GM19239 (cell line): ENCODE measurements around the gene STAT1.

Experiments
- DNase-seq: peaks from one replicate; pipeline ENCODE4 v3.0.0; 2011; ENCODE audit warnings: low spot score; ENCODE audit not compliant: insufficient read length
- FAIRE-seq: peaks from 2 replicates; lab custom pipeline; 2011; peaks lifted over from hg19 to GRCh38; lab: Jason Lieb, UNC

The STAT1 gene

DNA sequence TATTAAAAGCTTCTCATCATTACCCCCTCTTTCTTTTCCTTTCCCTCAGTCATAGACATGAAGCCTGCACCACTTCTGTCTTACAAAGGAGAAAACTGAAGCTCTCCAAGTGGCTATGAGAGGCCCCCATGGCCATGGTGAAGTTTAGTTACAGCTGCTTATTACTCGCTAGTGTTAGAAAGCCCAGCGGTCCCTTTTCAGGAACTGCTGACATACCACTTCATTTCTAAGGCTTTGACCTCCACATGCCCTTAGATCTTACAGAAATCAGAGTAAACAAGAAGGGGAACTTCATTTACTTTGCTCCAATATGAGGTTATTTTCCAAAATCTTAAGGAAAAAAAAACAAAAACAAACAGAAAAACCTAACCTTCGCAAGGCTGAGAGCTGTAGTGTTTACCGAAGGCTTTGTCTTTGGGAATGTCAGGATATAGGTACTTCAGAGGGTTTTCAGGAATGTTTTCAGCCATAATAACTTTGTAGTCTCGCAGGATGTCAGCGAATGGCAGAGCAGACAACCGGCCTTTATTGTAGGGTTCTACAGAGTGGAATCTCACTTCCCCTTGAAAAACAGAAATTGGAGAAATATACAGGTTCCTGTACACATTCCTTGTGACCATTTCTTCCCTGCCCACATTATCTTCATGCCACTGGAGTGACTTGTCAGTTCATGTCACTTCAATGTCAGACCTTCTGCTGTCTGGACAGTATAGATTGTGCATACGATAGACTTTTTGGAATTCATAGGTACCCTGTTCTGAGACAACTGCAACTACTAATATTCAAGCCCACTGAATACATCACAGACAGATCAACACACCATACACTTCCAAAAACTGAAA lies 18.8 kb upstream of the STAT1 start:
- FAIRE-seq (no peak), DNase-seq (no peak)

DNA sequence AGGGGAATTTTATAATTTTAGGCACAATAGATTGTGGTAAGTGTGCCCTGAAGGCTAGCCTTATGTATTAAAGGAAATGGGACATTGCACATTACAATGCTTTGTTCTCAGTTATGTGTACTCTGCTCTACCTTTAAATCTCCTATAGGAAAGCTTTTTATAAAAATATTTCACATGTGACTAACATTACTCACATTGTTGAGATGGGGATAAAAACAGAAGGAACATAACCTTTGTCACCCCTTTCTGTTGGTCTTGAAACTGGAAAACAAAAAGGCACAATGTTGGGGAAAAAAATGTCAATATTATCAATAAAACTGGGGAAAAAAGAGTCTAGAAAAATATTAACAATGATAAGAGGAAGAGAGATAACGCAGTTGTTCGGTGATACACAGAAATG lies 17.3 kb upstream of the STAT1 start:
- peak; percentile 28 for FAIRE-seq
- no peak for DNase-seq

DNA sequence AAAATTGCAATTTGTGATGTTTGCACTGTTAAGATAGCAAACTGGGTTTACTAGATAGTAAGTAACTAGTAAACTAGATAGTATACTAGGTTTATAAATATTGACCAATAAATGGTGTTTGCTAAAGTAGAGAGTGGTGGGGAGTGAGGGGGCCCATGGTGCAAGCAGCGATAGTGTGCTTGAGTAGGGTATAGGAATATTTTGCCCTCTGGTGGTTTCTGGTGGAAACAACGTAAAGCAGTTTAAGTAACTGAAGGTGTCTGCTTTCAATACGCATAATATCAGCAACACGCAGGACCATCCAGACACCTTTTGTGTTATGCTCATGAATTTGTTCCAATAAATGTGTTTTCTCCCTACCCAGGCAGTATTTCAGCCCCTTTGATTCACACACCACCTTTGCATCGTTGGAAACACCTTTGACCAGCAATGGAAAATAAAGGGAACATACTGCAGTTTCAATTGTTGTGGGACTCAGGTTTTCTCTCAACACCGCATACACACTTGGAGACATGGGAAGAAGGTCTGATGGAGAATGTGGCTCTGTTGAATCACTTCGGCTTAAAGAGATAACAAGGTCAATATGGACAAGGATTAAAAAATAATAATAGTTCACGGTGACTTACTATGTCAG lies 16.7 kb upstream of the STAT1 start:
- DNase-seq (no peak), FAIRE-seq (peak; percentile 81)

DNA sequence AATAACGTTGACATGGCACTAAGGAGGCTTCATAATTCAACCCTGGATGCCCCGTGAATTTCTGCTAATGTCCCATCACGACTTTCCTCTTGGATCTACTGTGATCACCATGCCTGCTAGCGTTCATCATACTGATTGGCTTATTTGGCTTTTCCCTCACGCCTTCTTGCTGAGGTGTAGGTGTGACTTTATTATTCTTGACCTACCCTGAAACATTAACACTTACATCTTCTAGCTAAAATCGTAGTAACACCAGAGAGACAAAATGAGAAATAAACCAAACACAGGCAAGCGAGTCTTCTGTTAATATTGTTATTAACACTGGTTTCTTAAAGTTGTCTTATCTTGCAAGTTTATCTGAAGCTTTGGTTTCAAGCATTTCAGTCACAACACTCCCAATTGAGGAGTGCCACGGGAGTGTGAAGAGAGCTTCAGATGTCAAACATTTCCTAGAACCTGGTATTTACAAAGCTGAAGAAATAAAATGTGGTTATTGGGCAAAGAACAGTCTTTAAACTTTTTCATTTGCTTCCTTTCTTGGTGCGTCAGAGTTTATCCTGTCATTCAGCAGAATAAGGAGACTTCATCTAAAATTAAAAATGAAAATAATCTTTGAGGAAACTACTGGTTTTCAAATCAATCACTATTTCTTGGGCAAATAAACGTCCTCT lies 15.4 kb upstream of the STAT1 start:
- FAIRE-seq (peak; percentile 64), DNase-seq (no peak)

DNA sequence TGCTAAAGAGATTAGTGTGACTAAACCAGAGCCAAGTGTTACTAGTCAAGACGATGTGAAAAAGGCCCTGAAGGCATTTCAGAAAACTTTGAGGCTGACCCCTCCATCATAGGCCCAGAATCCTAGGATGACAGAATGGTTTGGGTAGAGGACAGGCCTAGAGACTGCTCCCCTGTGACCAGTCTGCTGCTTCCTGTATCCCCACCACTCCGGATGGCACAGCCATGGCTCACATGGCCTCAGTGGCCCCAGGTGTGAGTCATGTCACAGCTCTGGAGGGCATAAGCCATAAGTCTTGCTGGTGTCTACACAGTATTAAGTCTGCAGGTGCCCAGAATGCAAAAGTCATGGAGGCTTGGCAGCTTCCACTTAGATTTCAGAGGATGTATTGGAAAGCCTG lies 12.4 kb upstream of the STAT1 start:
- no peak for DNase-seq
- FAIRE-seq, result no peak

DNA sequence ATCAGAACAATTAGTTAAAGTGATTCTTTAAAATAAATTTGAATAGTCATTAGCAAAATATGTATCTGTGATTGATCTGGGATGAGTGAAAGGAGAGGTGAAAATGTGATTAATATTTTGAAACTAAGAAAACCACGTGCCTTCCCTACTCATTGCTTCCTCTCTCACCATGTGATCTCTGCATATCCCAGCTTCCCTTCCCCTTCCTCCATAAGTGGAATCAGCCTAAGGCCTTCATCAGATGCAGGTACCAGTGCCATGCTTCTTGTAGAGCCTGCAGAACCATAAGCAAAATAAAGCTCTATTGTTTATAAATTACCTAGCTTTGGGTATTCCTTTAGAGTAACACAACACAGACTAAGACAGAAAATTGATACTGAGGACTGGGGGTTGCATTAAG lies 11.2 kb upstream of the STAT1 start:
- DNase-seq (no peak), FAIRE-seq (no peak)

DNA sequence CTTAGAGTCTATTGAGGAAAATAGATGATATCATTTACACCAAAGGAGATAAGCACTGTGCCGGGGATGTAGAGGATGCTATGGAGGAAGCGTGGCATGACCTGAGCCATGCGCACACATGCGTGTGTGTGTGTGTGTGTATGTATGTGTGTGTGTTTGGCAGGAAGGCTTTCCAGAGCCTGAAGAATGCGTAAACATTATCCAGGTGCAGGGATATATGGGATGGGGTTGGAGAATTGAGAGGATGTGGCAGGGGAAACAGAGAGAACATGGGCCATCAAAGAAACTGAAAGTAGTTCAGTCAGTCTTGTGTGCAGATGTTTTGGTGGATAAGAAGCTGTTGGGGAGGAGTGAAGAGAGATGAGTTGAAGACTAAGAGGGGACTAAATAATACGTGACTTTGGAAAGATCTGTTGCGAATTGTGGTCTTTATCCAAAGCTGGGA lies 9.3 kb upstream of the STAT1 start:
- DNase-seq (no peak), FAIRE-seq (peak; percentile 74)

DNA sequence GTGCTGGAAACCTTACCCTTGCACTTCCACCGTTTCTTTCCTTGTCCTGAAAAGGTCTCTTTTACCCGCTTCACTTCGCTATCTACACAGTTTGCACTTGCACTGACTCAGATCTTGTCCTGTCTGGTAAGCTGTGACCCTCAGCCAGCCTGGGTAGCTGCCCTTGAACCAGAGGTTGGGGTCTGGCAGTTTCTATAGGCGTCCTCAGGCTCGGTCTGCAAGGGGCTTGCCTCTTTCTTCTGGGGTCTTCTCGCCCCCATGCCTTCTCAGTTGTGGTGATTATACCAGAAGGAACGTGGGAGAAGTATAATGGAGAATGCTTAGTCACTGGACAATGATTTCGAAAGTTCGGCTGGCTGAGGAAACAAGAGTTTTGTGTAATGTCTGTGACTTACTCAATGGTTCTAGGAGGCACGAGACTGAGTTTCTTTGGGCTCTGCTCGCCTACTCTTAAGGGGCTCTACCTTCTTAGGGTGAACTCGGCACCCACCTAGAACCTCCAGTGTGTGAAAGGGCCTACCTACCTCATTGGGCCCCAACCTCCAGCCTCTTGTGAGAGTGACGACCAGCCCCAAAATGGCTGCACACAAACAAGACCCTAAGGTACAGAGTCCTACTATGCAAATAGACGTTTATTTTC lies 6.9 kb upstream of the STAT1 start:
- FAIRE-seq, result peak; percentile 66

DNA sequence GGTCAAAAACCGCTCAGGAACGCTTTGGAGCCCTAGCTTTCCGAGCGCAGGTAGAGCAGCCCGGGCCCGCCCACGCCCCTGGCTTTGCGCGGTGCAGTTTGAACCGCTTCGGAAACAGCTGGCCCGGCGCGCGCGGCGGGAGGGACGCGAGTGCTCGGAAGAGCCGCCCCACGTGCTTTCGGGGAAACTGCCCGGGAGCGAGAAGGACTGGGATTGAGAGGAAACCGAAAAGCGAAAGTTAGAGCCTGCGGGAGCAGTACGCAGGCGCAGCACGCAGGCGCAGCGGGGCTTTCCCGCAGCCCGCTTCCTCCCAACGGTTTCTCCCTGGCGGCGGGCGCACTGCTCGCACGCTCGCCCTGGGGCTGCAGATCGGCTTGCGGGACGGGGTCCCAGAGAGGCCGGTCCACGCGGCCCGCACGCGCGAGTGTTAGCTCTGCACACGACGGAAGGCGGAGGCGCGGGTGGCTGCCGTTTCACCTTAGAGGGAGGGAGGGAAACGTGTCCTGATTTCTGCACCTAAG lies 6.3 kb upstream of the STAT1 start:
- peak; percentile 91 for FAIRE-seq

More for the DNA sequence above, 6.9 kb upstream of the STAT1 start:
- DNase-seq, result no peak

DNA sequence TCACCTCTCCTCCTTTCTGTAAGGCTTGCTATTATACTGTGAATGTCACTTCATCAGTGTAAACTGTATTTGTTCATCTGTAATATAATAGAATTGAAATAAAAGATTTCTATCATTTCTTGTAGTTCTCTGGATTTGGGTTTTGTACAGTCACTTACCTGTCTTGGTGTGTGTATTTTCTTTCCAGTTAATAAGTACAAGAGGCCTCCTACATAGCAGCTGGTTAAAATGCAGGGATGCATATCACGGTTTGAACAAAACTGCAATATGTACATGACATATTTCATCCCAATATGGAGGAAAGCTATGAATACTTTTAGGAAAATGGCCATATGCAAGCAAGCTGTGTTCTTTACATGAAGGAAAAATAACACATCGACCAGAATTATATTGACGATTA lies 5.4 kb upstream of the STAT1 start:
- peak; percentile 51 for FAIRE-seq
- no peak for DNase-seq

More for the DNA sequence above, 6.3 kb upstream of the STAT1 start:
- peak; percentile 72 for DNase-seq

DNA sequence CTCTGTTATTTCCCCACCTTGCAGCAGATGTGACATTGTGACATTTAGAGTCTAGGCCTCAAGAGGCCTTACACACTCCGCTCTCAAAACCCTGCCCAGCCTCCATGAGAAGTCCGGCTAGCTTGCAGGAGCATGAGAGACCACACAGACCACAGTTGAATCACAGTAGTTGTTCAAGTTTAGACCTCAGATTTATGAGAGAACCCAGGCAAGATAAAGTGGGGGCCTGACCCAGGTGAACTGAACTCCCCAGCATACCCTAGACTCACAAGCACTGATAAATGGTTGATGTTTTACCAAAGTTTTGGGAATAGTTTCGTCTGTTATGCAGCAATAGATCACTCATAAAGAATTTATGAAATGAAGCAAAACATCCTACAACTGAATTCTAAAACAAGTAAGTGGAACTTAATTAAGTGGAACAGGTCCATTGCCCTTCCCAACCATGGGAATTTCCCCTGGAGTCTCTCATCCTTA lies 4.7 kb upstream of the STAT1 start:
- no peak for DNase-seq
- peak; percentile 86 for FAIRE-seq

DNA sequence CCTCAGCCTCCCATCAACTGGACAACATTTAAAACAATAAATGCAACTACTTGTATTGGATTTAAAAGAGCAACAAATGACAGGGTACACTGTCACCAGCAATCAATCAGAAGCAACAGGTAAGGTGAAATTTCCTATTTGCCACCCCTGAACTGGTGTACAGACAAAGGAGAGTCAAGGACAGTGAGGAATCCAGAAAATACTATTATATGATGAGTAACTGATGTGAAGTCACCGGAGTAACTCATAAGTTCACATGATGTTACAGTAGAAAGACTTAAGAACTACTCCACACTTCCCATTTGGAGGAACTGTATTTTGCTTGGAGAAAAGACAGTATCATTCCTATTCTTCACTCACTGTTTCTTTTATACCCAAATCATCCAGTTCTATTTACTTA lies 4.1 kb upstream of the STAT1 start:
- DNase-seq (no peak), FAIRE-seq (no peak)

DNA sequence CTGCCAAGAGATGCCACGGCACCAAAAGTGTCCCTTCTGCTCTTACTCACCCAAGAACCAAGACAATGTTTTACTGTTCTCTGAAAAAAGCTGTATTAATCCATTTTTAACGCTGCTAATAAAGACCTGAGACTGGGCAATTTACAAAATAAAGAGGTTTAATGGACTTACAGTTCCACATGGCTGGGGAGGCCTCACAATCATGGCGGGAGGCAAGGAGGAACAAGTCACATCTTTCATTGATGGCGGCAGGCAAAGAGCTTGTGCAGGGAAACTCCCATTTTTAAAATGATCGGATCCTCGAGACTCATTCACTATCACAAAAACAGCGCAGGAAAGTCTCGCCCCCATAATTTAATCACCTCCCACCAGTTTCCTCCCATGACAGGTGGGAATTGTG lies 1.9 kb upstream of the STAT1 start:
- FAIRE-seq, result no peak

DNA sequence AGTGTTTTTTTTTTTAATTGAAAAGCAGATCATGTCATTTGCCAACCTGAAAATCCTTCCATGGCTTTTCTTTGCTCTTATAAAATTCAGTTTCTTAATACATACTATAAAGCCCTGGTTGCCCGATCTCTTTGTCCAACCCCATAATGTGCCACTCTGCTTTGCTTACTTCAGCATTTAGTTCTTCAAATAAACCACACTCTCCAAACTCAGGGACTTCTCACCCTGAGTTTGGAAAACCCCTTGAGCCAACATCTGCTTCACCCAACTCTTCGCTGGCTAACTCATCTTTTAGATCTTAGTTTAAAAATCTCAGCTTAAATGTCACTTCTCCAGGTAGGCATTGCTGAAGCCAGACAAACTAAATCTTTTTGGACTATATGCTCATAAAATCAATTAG lies 1.3 kb upstream of the STAT1 start:
- DNase-seq (no peak), FAIRE-seq (peak; percentile 55)

More for the DNA sequence above, 1.9 kb upstream of the STAT1 start:
- DNase-seq, result no peak

DNA sequence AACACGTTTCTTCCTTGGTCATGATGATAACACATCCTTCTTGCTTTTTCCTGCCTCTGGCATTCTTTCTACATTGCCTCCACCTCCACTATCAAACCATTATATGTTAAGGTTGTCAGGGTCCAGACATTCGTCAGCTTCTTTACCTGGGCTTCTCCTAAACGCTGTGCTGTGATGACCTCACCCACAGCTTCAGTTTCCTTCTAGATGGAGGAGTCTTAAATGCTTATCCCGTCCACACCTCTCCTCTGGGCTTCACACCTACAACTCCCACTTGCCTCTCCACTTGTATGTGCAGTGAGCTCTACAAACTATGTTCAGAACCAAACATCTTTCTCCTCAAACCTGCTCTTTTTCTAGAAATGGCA lies 666 bp upstream of the STAT1 start:
- DNase-seq, result no peak
- peak; percentile 88 for FAIRE-seq

DNA sequence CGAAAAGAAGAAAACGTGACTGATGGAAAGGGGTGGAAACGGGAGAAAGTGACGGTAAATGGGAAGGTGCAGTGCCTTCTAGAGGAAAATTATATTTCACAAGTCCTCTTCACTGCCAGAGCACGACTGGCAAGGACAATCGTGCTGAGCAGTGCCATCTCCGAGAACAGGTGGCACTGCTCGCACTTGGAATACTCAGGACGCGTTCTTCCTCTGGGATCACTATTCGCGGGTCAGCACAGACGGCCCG lies 364 bp downstream of the STAT1 start:
- FAIRE-seq (peak; percentile 85), DNase-seq (no peak)

DNA sequence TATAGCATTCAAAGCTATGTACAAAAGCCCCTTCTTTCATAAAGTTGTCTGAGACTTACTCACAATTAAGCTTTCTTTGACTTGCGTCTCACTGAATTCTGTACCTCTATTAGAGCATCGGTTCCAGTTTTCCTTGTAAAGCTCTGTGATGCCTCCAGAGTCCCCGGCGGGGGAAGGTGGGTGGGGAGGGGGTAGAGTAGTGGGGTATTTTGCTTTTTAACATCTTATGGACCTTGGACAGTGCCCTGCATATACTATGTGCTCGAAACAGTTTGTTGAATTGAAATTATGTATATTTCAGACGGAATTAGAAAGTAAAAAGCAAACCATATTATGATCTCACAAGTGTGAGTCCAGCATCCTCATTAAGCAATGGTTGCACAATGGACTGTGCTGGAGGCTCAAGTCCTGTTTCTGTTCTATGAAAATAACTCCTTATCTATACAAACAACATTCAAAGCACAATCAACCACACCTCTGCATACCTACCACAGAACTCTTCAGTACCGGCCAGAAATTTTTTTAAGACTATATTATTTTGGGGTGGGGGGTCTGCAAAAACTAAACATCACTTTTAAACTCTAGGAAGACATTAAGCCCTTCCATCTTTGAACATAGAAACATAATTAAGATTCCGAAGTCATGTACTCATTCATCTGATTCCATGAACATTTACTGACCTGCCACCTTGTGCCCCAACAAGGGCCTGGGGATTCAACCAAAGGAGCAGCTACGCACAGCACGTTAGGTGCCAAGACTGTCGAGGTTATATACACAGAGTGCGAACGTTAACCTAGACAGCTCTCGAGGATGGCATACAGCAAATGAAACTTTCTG lies 908 bp downstream of the STAT1 start:
- DNase-seq, result no peak
- FAIRE-seq, result no peak

DNA sequence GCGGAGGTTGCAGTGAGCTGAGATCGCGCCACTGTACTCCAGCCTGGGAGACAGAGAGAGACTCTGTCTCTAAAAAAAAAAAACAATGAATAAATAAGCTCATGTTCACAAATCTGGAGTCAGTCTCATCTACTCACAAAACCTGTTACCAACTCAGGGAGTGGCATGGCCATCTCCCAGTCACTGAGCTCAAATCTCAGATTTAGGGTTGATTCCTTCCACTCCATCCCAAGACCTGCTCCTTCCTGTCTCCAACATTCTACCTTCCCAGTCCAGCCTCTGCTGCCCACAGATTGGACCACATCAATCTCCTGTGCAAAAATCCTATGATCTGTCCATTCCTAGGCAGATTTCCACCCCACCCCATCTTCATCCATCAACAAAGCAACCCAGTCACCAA lies 1.6 kb downstream of the STAT1 start:
- DNase-seq, result no peak
- FAIRE-seq, result peak; percentile 33
